ENCODE measurements around the gene EBF3. TPM values are rescaled to one million over a fixed set of nuclear protein-coding genes. Genes with fewer than 3 reads are reported as not detected.

The EBF3 gene
- polyA plus RNA-seq, 4 donors: 0.89 to 2.8 (median 1.8) TPM

DNA sequence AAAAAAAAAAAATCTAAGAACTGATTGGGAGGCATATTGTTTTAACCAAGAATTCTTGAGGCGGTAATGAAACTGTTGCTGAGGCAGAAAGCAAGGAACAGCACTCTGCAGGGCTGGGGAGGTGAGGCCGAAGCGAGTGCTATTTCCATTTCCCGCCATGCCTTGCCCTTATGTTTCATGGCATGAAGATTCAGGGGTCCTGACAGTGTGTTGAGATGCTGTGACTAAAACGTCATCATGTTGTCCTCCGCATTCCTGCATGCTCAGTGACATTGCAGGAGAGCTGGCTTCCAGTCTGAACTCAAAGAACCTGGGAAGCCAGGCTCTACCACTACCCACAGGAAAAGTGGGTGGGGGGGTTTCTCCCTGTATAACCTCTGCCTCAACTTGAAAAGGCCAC, 85.2 kb downstream of the EBF3 start:
- DNase-seq (ENCODE audit: low read depth in 4 of 4, low spot score in 2 of 4): no peak

- DNase-seq (ENCODE audit: low read depth in 4 of 4, low spot score in 2 of 4): no peak
These were observed 86.2 kb downstream of the EBF3 start for GRCh38 chr10:129877773-129878371.

DNA sequence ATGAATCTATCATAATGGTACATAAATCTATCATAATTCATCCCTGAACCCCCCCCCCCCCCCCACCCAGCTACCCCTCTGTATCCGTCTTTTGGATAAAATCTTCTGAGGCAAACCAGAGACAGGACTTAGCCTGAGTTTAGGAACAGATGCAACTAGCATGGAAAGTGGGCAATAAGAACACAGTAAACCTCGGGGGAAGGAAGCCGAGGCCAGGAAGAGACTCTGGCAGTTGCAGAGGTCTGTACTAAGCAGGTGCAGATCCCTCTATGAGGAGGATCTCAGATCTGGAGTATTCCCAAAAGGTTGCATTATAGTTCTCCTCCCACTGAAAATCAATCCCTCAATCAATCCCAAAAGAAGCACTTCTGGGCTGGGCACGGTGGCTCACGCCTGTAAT, 87.2 kb downstream of the EBF3 start:
- no peak for DNase-seq (ENCODE audit: low read depth in 4 of 4, low spot score in 2 of 4)

GRCh38 chr10:129875993-129876726, 87.9 kb downstream of the EBF3 start:
- no peak for DNase-seq (ENCODE audit: low read depth in 4 of 4, low spot score in 2 of 4)

- DNase-seq (ENCODE audit: low read depth in 4 of 4, low spot score in 2 of 4): no peak
These were observed 90.7 kb downstream of the EBF3 start for GRCh38 chr10:129873351-129873750.

DNA sequence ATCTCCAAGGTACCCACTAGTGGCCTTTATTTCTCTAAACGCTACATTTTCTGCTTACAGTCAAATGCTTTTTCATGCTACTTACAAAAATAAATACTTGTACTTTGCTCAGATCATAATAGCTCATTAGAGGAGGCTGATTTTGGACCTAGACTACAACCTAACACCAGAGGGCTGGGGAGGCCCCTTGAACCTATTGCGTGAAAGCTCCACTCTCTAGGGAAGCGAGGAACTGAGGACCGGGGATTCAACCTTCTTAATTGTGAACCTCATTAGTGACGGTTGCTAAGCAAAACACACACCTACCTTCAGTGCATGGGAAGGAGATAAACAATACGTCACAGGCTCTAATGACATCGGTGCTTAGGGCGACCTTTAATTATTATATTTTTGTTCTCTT, 92.1 kb downstream of the EBF3 start:
- no peak for DNase-seq (ENCODE audit: low read depth in 4 of 4, low spot score in 2 of 4)

GRCh38 chr10:129870961-129871621, 93.0 kb downstream of the EBF3 start:
- no peak for DNase-seq (ENCODE audit: low read depth in 4 of 4, low spot score in 2 of 4)

- DNase-seq (ENCODE audit: low read depth in 4 of 4, low spot score in 2 of 4): no peak
These were observed 93.7 kb downstream of the EBF3 start for GRCh38 chr10:129870474-129870757.

GRCh38 chr10:129869596-129870473, 94.2 kb downstream of the EBF3 start:
- DNase-seq (ENCODE audit: low read depth in 4 of 4, low spot score in 2 of 4): no peak

GRCh38 chr10:129868449-129869035, 95.5 kb downstream of the EBF3 start:
- DNase-seq (ENCODE audit: low read depth in 4 of 4, low spot score in 2 of 4): no peak

DNA sequence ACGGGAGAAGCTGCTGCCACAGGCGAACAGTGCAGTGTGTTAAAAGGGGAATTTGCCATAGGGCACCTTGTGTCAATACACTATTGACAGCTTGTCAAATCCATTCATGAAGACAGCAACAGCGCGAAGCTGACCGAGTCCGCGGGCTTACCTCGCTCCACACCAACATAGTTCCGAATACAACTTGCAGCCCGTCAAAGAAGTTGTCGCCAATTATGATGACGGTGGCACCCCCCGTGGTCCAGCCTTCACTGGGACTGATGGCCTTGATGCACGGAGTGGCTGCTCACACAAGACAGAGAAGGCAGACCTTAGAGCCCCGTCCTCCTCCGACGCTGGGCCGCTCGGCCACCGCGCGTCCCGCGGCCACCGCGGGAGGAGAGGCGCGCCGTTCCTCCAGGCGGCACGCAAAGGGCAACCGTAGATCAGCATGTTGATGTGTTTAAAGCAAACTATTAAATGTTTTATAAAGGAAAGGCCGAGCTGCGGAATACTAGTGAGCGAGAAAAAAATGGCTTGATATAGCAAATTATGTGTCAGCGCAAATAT, 96.4 kb downstream of the EBF3 start:
- no peak for DNase-seq (ENCODE audit: low read depth in 4 of 4, low spot score in 2 of 4)

- no peak for DNase-seq (ENCODE audit: low read depth in 4 of 4, low spot score in 2 of 4)
These were observed 97.2 kb downstream of the EBF3 start for GRCh38 chr10:129866894-129867293.

- no peak for DNase-seq (ENCODE audit: low read depth in 4 of 4, low spot score in 2 of 4)
These were observed 98.1 kb downstream of the EBF3 start for GRCh38 chr10:129865960-129866359.

DNA sequence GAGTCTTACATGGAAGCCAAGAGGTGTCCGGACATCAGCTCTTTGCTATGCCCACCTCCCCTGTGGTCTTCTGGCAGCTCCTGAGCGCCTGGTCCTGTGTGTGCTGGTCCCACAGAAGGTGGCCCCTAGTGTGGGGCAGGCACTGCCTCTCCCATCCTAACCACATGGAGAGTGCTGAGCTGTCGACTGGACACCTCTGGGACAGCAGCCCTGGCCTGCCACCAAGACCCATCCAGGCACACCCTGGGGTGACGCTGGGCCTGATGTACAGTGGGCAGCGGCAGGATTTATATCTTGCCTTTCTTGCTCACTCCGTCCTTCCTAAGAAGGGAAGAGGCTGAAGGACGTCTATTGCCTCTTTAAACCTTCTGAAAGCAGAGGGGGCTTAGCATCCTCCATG, 98.7 kb downstream of the EBF3 start:
- no peak for DNase-seq (ENCODE audit: low read depth in 4 of 4, low spot score in 2 of 4)

DNA sequence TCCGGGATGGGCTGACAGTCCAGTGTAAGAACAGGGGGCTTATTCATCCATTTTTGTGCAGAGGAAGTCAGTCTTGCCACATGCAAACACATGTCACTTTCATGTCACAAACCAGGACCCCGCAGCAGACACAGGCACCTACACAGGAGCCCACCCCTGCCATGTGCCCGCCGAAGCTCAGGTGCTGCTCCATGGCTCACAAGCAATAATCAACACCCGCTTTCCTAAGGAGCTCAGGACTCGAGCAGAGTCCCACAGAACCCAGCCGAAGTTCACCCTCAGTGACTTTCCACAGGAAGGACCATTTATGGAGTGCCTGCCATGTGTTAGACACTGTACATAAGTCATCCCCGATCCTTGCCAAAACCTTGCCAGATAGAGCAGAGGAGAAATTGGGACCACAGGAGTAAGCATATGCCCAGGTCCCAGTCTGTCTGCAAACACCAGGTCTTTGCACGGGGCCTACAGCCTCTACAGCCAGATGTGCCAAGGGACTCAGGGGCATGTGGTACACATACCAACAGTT, 99.4 kb downstream of the EBF3 start:
- no peak for DNase-seq (ENCODE audit: low read depth in 4 of 4, low spot score in 2 of 4)

GRCh38 chr10:129864082-129864481, 100.0 kb downstream of the EBF3 start:
- no peak for DNase-seq (ENCODE audit: low read depth in 4 of 4, low spot score in 2 of 4)

DNA sequence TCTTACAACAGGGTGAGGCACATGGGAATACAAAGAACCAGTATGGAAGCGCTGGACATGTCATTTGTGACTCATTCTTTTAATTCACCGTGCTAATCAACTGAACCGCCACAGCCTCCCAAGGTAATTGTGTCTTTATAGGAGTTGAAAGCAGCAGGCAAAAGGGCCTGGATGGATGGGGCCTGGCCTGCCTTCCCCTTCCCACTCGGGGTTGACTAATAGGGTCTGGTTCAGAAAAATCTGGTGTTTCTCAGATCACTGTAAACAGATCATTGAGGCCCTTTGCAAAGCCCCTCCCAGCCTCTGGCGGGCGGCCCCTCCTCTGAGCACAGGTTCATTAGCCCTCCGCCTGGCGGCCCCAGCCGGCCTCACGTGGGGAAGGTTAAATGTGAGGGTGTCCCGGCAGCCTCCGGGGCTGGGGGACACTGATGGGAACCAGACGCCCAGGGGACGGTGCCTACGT, 100.8 kb downstream of the EBF3 start:
- no peak for DNase-seq (ENCODE audit: low read depth in 4 of 4, low spot score in 2 of 4)

DNA sequence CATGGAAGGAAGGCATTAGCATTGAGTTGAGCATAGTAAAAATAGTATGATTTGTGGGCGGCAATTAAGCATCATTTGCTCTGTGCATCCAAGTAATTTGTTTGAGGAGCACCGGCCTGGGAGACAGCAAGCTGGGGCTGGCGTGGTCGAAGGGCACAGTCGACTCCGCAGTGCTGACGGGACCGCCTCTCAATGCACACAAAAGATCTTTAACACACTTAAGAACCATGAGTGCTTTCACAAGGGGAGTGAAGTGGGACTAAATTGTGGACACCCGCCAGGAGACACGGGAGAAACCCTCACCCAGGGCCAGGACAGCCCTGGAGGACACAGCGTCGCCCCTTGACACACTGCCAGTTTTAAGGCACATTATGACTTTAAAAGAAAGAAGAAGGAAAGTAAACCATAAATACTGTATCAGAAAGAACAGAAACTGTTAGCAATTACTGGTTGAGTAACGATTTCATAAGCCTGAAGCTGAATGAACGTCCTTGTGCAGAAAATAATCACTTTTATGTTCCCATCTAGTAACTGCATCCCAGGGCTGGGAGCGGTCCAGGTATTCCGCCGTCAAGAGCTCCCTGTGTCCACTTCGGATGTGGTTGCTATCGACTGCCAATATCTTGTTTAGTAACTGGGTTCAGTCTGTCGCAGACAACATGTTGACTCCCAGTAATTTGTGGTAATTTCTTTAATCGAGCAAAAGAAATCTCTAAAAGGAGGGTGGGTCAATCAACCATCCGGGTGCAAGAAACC, 102.1 kb downstream of the EBF3 start:
- DNase-seq (ENCODE audit: low read depth in 4 of 4, low spot score in 2 of 4): no peak

DNA sequence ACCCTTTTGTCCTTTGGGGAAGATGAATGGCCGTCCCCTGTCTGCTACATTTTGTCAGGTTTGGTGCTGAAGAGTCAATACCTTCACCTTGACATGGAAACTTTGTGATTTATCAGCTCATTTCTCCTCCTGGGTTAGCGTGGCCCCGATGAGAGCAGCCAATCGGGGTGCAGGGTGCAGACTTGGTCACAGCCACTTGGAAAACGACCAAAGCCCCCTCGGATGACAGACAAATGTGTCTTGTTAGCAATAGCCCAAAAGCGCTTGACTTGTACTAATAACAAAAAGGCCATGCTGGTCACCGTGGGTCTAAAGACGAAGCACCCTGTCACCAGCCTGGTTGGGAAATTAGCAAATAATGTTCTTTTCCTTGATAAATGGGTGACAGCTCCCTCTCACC, 103.7 kb downstream of the EBF3 start:
- no peak for DNase-seq (ENCODE audit: low read depth in 4 of 4, low spot score in 2 of 4)

DNA sequence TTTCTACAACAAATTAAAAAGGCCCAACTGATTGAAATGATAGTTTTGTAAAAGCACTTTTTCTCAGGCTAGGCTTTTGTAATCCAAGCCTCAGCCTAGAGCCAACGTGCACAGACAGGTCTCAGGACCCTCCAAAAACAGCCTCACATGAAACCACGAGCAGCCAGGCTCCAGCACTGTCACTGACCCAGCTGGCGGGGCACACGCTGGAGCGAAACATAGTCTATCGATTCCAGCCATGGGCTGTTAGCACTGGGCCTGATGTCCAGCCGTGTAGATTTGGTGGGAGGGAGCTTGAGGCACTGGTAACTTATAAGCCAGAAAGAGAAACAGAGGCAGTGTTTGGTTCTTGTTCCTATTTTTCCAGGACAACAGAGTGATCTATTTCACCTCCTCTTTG, 104.5 kb downstream of the EBF3 start:
- no peak for DNase-seq (ENCODE audit: low read depth in 4 of 4, low spot score in 2 of 4)

All from left renal cortex interstitium (tissue), 4 donors.